Measurements from ENCODE around the gene DGLUCY. TPM values are rescaled to one million over a fixed set of nuclear protein-coding genes. Genes with fewer than 3 reads are reported as not detected.

DGLUCY gene
- total RNA-seq, 4 donors from 2014 or later: 30.7 to 56.5 (median 38.9) TPM

DNA sequence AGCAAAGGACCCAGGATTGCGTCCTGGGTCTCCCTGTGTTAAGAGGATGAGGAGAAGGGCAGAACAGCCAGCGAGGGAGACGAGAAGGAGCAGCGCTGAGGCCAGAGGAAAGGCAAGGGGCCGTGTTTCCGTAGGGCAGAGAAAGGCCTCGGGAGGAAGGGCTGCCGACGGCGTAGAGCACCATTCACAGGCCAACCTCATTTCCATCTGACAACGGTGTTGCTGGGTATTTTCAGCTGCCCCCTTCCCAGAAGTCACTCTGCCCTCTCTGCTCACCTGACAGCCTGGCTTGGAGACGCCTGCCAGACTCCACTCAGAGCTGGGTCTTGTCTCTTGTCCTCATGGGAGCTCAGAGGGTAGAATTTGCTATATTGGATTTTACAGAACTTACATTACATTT lies 79.2 kb downstream of the DGLUCY start:
- TF ChIP-seq, protein P1, sequence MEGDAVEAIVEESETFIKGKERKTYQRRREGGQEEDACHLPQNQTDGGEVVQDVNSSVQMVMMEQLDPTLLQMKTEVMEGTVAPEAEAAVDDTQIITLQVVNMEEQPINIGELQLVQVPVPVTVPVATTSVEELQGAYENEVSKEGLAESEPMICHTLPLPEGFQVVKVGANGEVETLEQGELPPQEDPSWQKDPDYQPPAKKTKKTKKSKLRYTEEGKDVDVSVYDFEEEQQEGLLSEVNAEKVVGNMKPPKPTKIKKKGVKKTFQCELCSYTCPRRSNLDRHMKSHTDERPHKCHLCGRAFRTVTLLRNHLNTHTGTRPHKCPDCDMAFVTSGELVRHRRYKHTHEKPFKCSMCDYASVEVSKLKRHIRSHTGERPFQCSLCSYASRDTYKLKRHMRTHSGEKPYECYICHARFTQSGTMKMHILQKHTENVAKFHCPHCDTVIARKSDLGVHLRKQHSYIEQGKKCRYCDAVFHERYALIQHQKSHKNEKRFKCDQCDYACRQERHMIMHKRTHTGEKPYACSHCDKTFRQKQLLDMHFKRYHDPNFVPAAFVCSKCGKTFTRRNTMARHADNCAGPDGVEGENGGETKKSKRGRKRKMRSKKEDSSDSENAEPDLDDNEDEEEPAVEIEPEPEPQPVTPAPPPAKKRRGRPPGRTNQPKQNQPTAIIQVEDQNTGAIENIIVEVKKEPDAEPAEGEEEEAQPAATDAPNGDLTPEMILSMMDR (IDR thresholded peaks at IDR 0.05; ENCODE audit: low read depth): no peak

DNA sequence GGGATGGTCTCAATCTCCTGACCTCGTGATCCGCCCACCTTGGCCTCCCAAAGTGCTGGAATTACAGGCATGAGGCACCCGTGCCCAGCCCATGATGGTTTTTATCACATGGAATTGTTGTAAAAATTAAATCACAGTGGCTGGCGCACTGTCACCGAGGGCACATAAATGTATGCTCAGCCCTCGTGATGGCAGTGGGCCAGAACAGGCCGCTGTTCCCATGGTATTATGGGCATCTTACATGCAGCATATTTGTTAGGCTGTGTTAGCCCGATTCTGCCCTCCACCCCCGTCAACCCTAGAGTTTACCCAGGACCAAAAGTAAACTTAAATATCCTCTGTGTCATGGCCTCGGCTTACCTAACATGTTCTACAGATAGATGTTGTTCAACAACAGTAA lies 82.0 kb downstream of the DGLUCY start:
- TF ChIP-seq, protein P1 (IDR thresholded peaks at IDR 0.05; ENCODE audit: low read depth): no peak

DNA sequence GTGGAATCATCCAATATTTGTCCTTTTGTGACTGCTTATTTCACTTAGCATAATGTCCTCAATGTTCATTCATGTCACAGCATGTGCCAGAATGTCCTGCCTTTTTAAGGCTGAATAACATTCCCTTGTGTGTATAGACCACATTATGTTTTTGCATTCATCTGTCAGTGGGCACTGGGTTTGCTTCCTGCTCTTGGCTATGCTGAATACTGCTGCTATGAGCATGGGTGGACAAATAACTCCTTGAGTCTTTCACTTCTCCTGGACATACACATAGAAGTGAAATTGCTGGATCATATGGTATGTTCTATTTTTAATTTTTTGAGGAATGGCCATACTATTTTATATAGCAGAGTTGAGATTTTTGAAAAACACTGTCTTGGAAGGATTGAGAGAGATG lies 83.8 kb downstream of the DGLUCY start:
- TF ChIP-seq, protein P1 (IDR thresholded peaks at IDR 0.05; ENCODE audit: low read depth): no peak

DNA sequence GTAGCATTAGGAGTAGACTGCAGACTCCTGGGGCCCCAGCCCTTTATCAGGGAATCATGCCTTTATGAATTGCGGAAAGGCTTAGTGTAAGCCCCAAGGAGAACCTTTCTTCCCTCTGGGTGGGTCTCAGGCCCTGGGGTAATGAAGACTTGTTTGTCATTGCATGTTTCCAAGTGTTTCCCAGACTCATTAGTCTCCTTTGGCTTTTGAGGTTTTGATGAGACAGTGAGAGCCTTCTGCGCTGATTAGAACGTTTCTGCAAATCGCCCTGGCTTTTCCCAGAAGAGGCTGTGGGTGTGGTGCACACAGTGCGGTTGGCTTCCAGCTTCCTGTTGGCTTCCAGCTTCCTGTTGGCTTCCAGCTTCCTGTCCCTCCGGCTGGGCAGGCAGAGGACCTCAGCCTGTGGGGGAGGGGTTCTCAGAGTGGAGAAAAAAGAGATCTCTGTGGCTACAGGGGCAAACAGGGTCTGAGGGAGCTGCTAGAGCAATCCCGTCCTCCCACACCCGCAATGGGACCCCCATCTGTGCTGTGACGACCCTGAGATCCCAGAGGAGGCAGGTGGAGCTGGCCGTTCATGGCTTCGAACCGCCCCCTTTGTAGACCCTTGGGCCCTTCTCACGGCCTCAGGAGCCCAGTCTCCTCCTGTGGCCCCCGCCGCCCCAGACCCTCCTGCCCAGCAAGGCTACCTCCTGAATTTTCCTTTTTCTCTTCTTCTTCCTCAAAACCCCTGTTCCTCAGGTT lies 88.5 kb downstream of the DGLUCY start:
- TF ChIP-seq, protein P1 (IDR thresholded peaks at IDR 0.05; ENCODE audit: low read depth): no peak

DNA sequence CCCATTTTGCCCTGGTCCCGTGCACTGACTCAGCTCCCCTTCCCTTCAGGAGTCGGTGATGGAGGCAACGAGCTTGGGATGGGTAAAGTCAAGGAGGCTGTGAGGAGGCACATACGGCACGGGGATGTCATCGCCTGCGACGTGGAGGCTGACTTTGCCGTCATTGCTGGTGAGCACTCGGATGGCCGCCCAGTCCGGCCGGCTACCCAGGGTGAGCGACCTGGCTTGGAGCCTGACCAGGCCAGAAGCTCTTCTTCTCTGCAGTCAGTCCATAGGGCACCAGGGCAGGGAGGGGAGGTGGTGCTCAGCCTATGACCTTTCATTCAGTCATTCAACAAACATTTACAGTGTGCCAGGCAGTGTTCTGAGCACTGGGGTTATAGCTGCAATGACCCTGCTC lies 90.8 kb downstream of the DGLUCY start:
- TF ChIP-seq, protein P1 (IDR thresholded peaks at IDR 0.05; ENCODE audit: low read depth): no peak

DNA sequence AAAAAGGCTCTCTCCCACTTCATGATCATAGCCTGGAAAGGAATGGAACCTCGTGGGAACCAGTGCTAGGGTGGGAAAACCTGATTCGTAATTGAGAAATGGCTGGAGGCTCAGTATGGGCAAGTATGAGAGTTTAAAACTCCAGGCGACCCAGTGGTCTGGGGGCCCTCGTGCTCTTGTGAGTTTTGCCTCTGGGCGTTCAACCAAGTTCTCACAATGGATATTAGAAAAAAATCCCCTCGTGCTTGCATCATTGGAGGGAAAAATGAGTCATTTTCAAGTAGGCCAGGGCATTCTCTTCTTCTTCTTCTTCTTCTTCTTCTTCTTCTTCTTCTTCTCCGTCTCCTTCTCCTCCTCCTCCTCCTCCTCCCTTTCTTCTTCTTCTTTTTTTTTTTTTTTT lies 91.6 kb downstream of the DGLUCY start:
- TF ChIP-seq, protein P1 (IDR thresholded peaks at IDR 0.05; ENCODE audit: low read depth): no peak

DNA sequence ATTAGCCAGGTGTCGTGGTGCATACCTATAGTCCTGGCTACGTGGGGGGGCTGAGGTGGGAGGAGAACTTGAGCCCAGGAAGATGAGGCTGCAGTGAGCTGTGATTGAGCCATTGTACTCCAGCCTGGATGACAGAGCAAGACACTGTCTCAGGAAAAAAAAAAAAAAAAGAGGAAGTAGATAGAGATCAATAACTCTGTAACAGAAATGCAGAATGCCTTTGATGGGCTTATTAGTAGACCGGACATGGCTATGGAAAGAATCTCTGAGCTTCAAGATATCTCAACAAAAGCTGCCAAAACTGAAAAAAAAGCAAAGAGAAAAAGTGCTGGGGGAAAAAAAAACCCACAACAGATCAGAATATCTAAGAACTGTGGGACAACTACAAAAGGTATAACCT lies 93.1 kb downstream of the DGLUCY start:
- TF ChIP-seq, protein P1 (IDR thresholded peaks at IDR 0.05; ENCODE audit: low read depth): no peak
